Measurements from ENCODE around the gene DDOST. TPM values are rescaled to one million over a fixed set of nuclear protein-coding genes. Genes with fewer than 3 reads are reported as not detected.

The DDOST gene
- total and polyA plus RNA-seq, 2 experiments from 2014 or later = 151 to 270 TPM

- H3K36me3 ChIP-seq (ENCODE audit: insufficient read depth) = no peaks in the 10 kb centered on the region
- peaks cover 25% of the 10 kb centered on the region; the same call in 2 of the 3 replicates for H3K4me1 Mint-ChIP-seq
These were observed 49.5 kb downstream of the DDOST start for GRCh38 chr1:20611652-20612051.

GRCh38 chr1:20610970-20611369 is 50.2 kb downstream of the DDOST start:
- Histone ChIP-seq H3K27ac (ENCODE audit: low read depth) (no peak overlapping the region), H3K9me2 (ENCODE audit: insufficient read depth) (no peaks in the 10 kb centered on the region), H4K20me1 (replicated peaks; ENCODE audit: insufficient read depth) (no peaks in the 10 kb centered on the region), H3K79me2 (replicated peaks; ENCODE audit: insufficient read depth) (no peaks in the 10 kb centered on the region), H3K4me2 (no peak overlapping the region), H2AFZ (no peak overlapping the region), H3K27me3 (ENCODE audit: insufficient read depth) (no peaks in the 10 kb centered on the region), H3K4me3 (no peak overlapping the region), H3K4me1 (ENCODE audit: insufficient read depth) (peaks cover 14% of the 10 kb centered on the region), H3K36me3 (ENCODE audit: insufficient read depth) (no peaks in the 10 kb centered on the region), H3F3A (replicated peaks; ENCODE audit: low read depth) (peaks cover 7% of the 10 kb centered on the region; the same call in 1 of the 2 replicates)
- no peak overlapping the region for H3K27ac Mint-ChIP-seq
- DNase-seq (ENCODE audit: low spot score) (no peak), ATAC-seq (no peak)
- no peaks in the 10 kb centered on the region; the same call in 2 of the 3 replicates for H3K9me3 Mint-ChIP-seq
- no peak overlapping the region for H3K4me3 Mint-ChIP-seq
- peaks cover 4% of the 10 kb centered on the region for H3K27me3 Mint-ChIP-seq (ENCODE audit: insufficient read depth, low read depth, poor library complexity)
- peaks cover 19% of the 10 kb centered on the region; the same call in 2 of the 3 replicates for H3K4me1 Mint-ChIP-seq
- no peaks in the 10 kb centered on the region for H3K36me3 Mint-ChIP-seq (ENCODE audit: low read depth)
- TF ChIP-seq ZNF114 (CRISPR knock-in tag; IDR thresholded peaks at IDR 0.05) (no peak), EZH2 (IDR thresholded peaks at IDR 0.05; ENCODE audit: low read depth, unreplicated experiment) (no peak), CTCF (conservative IDR thresholded peaks at IDR 0.05; ENCODE audit: low read depth in 2 of 2) (no peak), ZNF331 (CRISPR knock-in tag; IDR thresholded peaks at IDR 0.05; ENCODE audit: low read depth) (no peak), NANOG (IDR thresholded peaks at IDR 0.05; ENCODE audit: borderline replicate concordance) (no peak), CREB1 (CRISPR knock-in tag; IDR thresholded peaks at IDR 0.05; ENCODE audit: low read depth) (no peak), REST (IDR thresholded peaks at IDR 0.05; ENCODE audit: unreplicated experiment) (no peak), POLR2AphosphoS5 (IDR thresholded peaks at IDR 0.05; ENCODE audit: low read depth) (no peak), EZH2phosphoT487 (IDR thresholded peaks at IDR 0.05; ENCODE audit: unreplicated experiment) (no peak)

More at GRCh38 chr1:20611652-20612051, 49.5 kb downstream of the DDOST start:
- no peak overlapping the region for H3K27ac Mint-ChIP-seq
- Histone ChIP-seq H3K79me2 (replicated peaks; ENCODE audit: insufficient read depth) (no peaks in the 10 kb centered on the region), H2AFZ (no peak overlapping the region), H3K27ac (ENCODE audit: low read depth) (no peak overlapping the region), H3K4me3 (no peak overlapping the region), H3K4me1 (ENCODE audit: insufficient read depth) (peaks cover 17% of the 10 kb centered on the region), H3K4me2 (no peak overlapping the region), H4K20me1 (replicated peaks; ENCODE audit: insufficient read depth) (no peaks in the 10 kb centered on the region), H3F3A (replicated peaks; ENCODE audit: low read depth) (peaks cover 7% of the 10 kb centered on the region; the same call in 1 of the 2 replicates), H3K9me2 (ENCODE audit: insufficient read depth) (no peaks in the 10 kb centered on the region), H3K27me3 (ENCODE audit: insufficient read depth) (no peaks in the 10 kb centered on the region)
- ATAC-seq (no peak), DNase-seq (ENCODE audit: low spot score) (no peak)
- TF ChIP-seq REST (IDR thresholded peaks at IDR 0.05; ENCODE audit: unreplicated experiment) = no peak
- TF ChIP-seq CREB1 (CRISPR knock-in tag; IDR thresholded peaks at IDR 0.05; ENCODE audit: low read depth) = no peak
- no peak for TF ChIP-seq ZNF331 (CRISPR knock-in tag; IDR thresholded peaks at IDR 0.05; ENCODE audit: low read depth)
- TF ChIP-seq EZH2 (IDR thresholded peaks at IDR 0.05; ENCODE audit: low read depth, unreplicated experiment) = no peak
- no peak for TF ChIP-seq EZH2phosphoT487 (IDR thresholded peaks at IDR 0.05; ENCODE audit: unreplicated experiment)
- no peak for TF ChIP-seq JUNB (IDR thresholded peaks at IDR 0.05; ENCODE audit: unreplicated experiment)
- H3K4me3 Mint-ChIP-seq = no peak overlapping the region
- no peaks in the 10 kb centered on the region; the same call in 2 of the 3 replicates for H3K9me3 Mint-ChIP-seq
- H3K36me3 Mint-ChIP-seq (ENCODE audit: low read depth) = no peaks in the 10 kb centered on the region
- peaks cover 4% of the 10 kb centered on the region for H3K27me3 Mint-ChIP-seq (ENCODE audit: insufficient read depth, low read depth, poor library complexity)

All from GM23338 (cell line).